ENCODE data around the gene HEXIM1. TPM values are rescaled to one million over a fixed set of nuclear protein-coding genes. Genes with fewer than 3 reads are reported as not detected.

The HEXIM1 gene
- total RNA-seq, 4 donors from 2014 or later = 38.0 to 54.9 (median 42.6) TPM

- no peak for TF ChIP-seq POLR2AphosphoS5 (IDR thresholded peaks at IDR 0.05)
- TF ChIP-seq EP300 (IDR thresholded peaks at IDR 0.05; ENCODE audit: low read depth) = no peak
- no peak for TF ChIP-seq CTCF (IDR thresholded peaks at IDR 0.05)
- no peak for TF ChIP-seq POLR2A (IDR thresholded peaks at IDR 0.05)
- no peaks in the 10 kb centered on the region for H3K27me3 ChIP-seq
- H3K4me3 ChIP-seq = peak overlapping the region in 1 of 4 donors; percentile 19
- H3K9me3 ChIP-seq = no peaks in the 10 kb centered on the region
- 75% methylated on average over 5 of the region's 5 CpGs; no CpG with 5 or more reads in 1 of the 2 donors for WGBS, 2 donors (ENCODE audit: low coverage in 1 of 2)
- in situ Hi-C loops (cut with MboI; ENCODE audit: low pct_ligation_motif_present in 1 of 4, low pct_unique_long_range_greater_than_20kb in 1 of 4, low sequenced_read_pairs in 3 of 4) = no loop called here
- DNase-seq = no peak
- peaks cover 45 to 79% (median 70%) of the 10 kb centered on the region in 4 donors for H3K4me1 ChIP-seq
- intact Hi-C loops (cut with DNase I; ENCODE audit: low total_unique reads) = no loop called here
- H3K36me3 ChIP-seq = no peaks in the 10 kb centered on the region
- peak overlapping the region; percentile 99 to 100 (median 99) for H3K27ac ChIP-seq
These were observed 19.9 kb upstream of the HEXIM1 start for GRCh38 chr17:45128331-45128730.

- intact Hi-C loops (cut with DNase I; ENCODE audit: low total_unique reads) = no loop called here
- peak overlapping the region; percentile 99 to 100 (median 99) for H3K27ac ChIP-seq
- in situ Hi-C loops (cut with MboI; ENCODE audit: low pct_ligation_motif_present in 1 of 4, low pct_unique_long_range_greater_than_20kb in 1 of 4, low sequenced_read_pairs in 3 of 4) = no loop called here
- no peaks in the 10 kb centered on the region for H3K36me3 ChIP-seq
- no peaks in the 10 kb centered on the region for H3K9me3 ChIP-seq
- TF ChIP-seq POLR2AphosphoS5 (IDR thresholded peaks at IDR 0.05) (no peak), POLR2A (IDR thresholded peaks at IDR 0.05) (no peak), EP300 (IDR thresholded peaks at IDR 0.05; ENCODE audit: low read depth) (no peak), CTCF (IDR thresholded peaks at IDR 0.05) (no peak)
- peaks cover 38 to 72% (median 63%) of the 10 kb centered on the region in 4 donors for H3K4me1 ChIP-seq
- 100% methylated on average over 2 of the region's 2 CpGs; no CpG with 5 or more reads in 1 of the 2 donors for WGBS, 2 donors (ENCODE audit: low coverage in 1 of 2)
- no peak overlapping the region for H3K4me3 ChIP-seq
- DNase-seq = no peak
- H3K27me3 ChIP-seq = no peaks in the 10 kb centered on the region
These were observed 19.3 kb upstream of the HEXIM1 start for GRCh38 chr17:45128989-45129388.

GRCh38 chr17:45129426-45129939, 18.8 kb upstream of the HEXIM1 start:
- Histone ChIP-seq H3K36me3 (no peaks in the 10 kb centered on the region), H3K27ac (peak overlapping the region; percentile 99 to 100 (median 99)), H3K4me1 (peaks cover 33 to 67% (median 58%) of the 10 kb centered on the region in 4 donors), H3K4me3 (no peak overlapping the region), H3K27me3 (no peaks in the 10 kb centered on the region), H3K9me3 (no peaks in the 10 kb centered on the region)
- TF ChIP-seq POLR2AphosphoS5 (IDR thresholded peaks at IDR 0.05) (peak in 1 of 3 donors; percentile 0), EP300 (IDR thresholded peaks at IDR 0.05; ENCODE audit: low read depth) (no peak), POLR2A (IDR thresholded peaks at IDR 0.05) (no peak), CTCF (IDR thresholded peaks at IDR 0.05) (no peak)
- WGBS, 2 donors (ENCODE audit: low coverage in 1 of 2) = 56% methylated on average over 10 of the region's 10 CpGs; no CpG with 5 or more reads in 1 of the 2 donors
- intact Hi-C loops (cut with DNase I; ENCODE audit: low total_unique reads) (no loop called here), in situ Hi-C loops (cut with MboI; ENCODE audit: low pct_ligation_motif_present in 1 of 4, low pct_unique_long_range_greater_than_20kb in 1 of 4, low sequenced_read_pairs in 3 of 4) (no loop called here)
- peak; percentile 58 for DNase-seq

GRCh38 chr17:45129940-45130680, 18.2 kb upstream of the HEXIM1 start:
- Histone ChIP-seq H3K36me3 (no peaks in the 10 kb centered on the region), H3K4me1 (peaks cover 30 to 65% (median 54%) of the 10 kb centered on the region in 4 donors), H3K9me3 (no peaks in the 10 kb centered on the region), H3K27ac (peak overlapping the region; percentile 99 to 100 (median 99)), H3K4me3 (peak overlapping the region in 2 of 4 donors; percentile 5 to 88), H3K27me3 (no peaks in the 10 kb centered on the region)
- in situ Hi-C loops (cut with MboI; ENCODE audit: low pct_ligation_motif_present in 1 of 4, low pct_unique_long_range_greater_than_20kb in 1 of 4, low sequenced_read_pairs in 3 of 4) (loop anchor here in 1 of 4 donors (10.0 kb wide), 1 partner anchor 65 kb away; no protein-coding TSS in a partner anchor), intact Hi-C loops (cut with DNase I; ENCODE audit: low total_unique reads) (loop anchor here (5.0 to 10.0 kb wide), 2 partner anchors 33 to 355 kb away; no protein-coding TSS in a partner anchor)
- DNase-seq = peak; percentile 83
- TF ChIP-seq EP300 (IDR thresholded peaks at IDR 0.05; ENCODE audit: low read depth) = no peak
- TF ChIP-seq POLR2AphosphoS5 (IDR thresholded peaks at IDR 0.05) = peak in 2 of 3 donors; percentile 62 to 75
- TF ChIP-seq CTCF (IDR thresholded peaks at IDR 0.05) = no peak
- TF ChIP-seq POLR2A (IDR thresholded peaks at IDR 0.05) = peak; percentile 46
- WGBS, 2 donors (ENCODE audit: low coverage in 1 of 2) = 55 to 57% methylated on average over 2 to 13 of the region's 13 CpGs

Measured in transverse colon (tissue), 4 donors.